ENCODE results near the gene CELF5.

- TF ChIP-seq ZFX (IDR thresholded peaks at IDR 0.05) (no peak), CTCF (conservative IDR thresholded peaks at IDR 0.05) (no peak)
Observed at GRCh38 chr19:3272401-3272931, 48.0 kb downstream of the CELF5 start.
